HTR-8/SVneo (cell line): Measurements from ENCODE around the gene PLEKHF1.
A peak's percentile ranks its signal among the peaks of the same experiment; 100 is the strongest.
"Not testable (repeated sequence)": the region's sequence is repeated elsewhere in the genome, so short reads cannot be mapped to it uniquely, and the experiment has no call there.

Source experiments
- DNase-seq: peaks from one replicate; pipeline ENCODE4 v3.0.0; 2011; ENCODE audit warnings: low spot score, mixed read lengths; ENCODE audit not compliant: insufficient read length
- FAIRE-seq: peaks from 2 replicates; lab custom pipeline; 2011; peaks lifted over from hg19 to GRCh38; lab: Jason Lieb, UNC

Gene PLEKHF1

DNA sequence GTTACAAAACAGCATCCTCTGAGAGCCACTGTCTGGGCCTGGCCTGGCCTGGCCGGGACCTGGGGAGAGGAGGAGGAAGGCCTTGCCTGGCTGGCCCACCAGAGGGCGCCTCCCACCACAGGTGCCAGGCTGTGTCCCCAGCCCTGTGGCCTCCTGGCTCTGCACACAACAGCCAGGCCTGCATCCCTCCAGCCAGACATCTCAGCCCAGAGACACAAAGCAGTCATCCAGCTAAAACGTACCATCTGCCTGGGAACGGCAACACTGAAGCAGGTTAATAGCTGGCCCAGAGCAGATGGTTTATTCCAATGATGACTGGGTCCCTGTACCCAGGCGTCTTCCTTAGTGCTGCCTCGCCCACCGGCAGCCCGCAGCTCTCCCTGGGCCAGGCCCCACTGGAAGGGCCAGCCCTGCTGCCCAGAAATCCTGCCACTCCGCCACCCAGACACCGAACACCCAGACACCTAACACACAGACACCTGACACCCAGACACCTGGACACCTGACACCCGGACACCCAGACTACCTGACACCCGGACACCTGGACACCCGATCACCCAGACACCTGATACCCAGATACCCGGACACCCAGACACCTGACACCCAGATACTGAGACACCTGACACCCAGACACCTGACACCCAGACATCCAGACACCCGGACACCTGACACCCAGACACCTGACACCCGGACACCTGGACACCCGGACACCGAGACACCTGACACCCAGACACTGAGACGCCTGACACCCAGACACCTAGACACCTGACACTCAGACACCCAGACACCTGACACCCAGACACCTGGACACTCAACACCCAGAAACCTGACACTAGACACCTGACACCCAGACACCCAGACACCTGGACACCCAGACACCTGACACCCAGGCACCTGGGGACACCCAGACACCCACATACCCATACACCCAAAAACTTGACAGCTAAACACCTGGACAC, 29.7 kb downstream of the PLEKHF1 start:
- DNase-seq (peak; percentile 57), FAIRE-seq (peak; percentile 87)

DNA sequence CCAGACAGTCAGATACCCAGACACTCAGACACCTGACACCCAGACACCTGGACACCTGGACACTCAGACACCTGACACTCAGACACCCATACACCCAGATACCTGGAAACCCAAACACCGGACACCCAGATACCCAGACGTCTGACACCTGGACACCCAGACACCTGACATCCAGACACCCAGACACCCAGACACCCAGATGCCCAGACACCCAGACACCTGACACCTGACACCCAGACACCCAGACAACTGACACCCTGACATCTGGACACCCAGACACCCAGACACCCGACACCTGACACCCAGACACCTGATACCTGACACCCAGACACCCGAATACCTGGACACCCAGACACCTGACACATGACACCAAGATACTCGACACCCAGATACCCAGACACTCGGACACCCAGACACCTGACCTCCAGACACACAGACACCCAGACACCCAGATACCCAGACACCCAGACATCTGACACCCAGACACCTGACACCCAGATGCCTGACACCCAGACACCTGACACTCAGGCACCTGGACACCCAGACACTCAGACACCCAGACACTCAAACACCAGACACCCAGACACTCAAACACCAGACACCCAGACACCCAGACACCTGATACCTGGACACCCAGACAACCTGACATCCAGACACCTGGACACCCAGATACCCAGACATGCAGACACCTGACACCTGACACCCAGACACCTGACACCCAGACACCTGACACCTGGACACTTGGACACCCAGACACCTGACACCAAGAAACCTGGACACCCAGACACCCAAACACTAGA, 30.7 kb downstream of the PLEKHF1 start:
- DNase-seq (no peak), FAIRE-seq (no peak)

DNA sequence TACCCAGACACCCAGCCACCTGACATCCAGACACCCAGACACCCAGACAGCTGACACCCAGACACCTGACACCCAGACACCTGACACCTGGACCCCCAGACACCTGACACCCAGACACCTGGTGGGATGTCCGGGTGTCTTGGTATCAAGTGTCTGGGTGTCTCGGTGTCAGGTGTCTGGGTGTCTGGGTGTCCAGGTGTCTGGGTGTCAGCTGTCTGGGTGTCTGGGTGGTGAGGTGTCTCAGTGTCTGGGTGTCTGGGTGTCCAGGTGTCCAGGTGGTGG, 31.2 kb downstream of the PLEKHF1 start:
- FAIRE-seq = no peak
- DNase-seq = no peak

DNA sequence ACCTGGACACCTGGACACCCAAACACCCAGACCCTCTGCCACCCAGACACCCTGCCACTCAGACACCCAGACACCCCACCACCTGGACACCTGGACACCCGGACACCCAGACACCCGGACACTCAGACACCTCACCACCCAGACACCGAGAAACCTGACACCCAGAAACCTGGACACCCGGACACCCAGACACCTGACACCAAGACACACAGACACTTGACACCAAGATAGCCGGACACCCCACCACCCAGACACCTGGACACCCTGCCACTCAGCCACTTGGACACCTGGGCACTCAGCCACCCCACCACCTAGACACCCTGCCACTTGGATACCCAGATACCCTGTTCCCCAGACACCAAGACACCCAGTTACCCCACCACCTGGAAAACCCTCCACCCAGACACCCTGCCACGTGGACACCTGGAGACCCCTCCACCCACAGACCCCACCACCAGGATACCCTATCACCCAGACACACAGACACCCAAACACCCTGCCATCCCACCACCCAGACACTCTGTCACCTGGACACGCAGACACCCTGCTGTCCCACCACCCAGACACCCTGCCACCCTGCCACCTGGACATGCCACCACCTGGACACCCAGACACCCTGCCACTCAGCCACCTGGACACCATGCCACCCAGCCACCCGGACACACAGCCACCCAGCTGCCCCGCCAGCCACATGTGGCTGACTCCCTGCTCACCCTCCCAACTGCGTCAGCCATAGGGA, 32.4 kb downstream of the PLEKHF1 start:
- DNase-seq = no peak
- no peak for FAIRE-seq

DNA sequence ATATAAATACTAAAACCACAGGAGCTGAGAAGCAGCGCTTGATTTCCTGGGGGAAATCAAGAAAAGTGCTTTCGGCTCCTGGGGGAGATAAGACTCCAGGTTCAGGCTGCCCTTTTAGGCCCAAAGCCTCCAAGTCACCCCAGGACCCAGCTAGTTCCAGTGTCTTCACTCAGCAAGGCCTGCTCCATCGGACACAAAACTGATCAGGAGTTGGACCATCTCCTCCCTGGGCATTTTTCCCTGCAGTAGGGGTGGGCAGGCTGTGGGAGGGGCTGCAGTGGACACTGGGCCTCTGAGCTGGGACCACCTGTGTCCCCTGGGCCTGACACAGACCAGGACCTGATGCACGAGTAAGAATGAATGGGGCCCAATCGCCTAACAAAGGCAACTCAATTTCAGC, 34.6 kb downstream of the PLEKHF1 start:
- FAIRE-seq = no peak
- DNase-seq = no peak

DNA sequence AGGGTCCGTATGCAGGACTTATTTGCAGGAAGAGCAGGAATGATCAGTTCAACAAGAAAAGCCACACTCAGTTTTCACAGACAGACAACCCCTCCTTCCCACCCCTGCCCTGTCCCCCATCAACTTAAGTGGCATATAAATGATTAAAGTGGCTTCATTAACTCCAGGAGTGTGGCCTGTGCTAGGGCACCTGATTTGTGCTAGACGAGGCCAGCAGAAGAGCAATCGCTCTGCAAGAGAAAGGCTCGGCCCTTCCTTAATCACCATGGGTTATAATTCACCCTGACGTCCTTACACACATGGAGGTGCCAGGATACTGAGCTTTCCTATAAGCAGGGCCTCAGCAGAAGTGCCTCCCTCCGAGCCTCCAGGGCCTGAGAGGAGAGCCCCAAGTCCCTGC, 35.2 kb downstream of the PLEKHF1 start:
- no peak for FAIRE-seq
- DNase-seq = no peak

DNA sequence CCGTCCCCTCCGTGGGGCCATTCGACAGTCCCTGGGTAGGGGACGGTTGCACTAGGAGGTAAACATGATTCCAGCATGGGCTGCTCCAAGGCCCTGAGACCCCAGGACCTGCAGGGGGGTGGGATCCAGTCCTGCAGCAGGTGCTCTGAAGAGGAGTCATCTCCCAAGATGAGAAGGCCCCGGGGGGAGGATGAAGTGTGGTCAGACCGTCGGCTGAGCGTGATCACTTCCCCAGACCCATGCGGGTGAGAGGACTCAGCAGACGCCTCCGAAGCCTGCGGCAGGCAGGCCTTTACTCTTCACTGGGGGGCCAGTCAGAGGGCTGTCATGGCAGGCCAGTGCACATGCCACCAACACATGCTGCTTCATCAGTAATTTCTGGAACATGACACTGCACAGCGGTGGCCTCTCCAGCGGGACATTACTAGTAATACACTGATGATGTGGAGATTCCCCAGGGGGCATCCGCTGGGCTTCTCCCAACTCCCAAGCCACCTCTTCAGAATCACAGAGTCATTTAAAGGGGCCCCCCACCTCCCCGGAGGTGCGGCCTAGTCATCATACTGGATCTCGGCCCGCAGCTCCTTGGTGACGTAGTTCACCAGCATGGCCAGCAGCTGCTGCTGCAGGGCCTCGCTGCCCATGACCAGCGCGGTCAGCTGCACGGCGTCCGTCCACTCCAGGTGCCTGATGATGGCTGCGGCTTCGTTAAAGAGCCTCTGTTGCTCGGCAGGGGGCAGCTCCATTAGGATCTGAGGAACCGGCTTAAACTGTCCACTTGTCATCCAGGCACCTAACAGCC, 37.1 kb downstream of the PLEKHF1 start:
- DNase-seq (no peak), FAIRE-seq (no peak)

DNA sequence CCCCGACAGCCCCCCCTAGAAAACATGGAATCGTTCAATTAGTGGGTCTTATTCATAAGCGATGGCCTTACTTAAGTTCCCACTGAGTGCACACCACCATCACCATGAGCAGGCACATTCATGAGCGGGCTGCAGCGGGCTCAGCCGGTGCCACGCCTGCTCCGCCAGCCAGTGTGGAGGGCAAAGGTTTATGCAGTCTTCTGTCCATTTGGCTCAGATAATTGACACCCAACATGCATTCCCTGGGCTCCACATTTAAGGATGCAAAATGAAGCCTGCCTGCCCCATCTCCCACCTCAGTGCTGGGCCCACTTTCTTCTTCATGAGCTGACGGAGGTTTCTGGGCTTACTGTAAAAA, 37.7 kb downstream of the PLEKHF1 start:
- FAIRE-seq (no peak), DNase-seq (no peak)

DNA sequence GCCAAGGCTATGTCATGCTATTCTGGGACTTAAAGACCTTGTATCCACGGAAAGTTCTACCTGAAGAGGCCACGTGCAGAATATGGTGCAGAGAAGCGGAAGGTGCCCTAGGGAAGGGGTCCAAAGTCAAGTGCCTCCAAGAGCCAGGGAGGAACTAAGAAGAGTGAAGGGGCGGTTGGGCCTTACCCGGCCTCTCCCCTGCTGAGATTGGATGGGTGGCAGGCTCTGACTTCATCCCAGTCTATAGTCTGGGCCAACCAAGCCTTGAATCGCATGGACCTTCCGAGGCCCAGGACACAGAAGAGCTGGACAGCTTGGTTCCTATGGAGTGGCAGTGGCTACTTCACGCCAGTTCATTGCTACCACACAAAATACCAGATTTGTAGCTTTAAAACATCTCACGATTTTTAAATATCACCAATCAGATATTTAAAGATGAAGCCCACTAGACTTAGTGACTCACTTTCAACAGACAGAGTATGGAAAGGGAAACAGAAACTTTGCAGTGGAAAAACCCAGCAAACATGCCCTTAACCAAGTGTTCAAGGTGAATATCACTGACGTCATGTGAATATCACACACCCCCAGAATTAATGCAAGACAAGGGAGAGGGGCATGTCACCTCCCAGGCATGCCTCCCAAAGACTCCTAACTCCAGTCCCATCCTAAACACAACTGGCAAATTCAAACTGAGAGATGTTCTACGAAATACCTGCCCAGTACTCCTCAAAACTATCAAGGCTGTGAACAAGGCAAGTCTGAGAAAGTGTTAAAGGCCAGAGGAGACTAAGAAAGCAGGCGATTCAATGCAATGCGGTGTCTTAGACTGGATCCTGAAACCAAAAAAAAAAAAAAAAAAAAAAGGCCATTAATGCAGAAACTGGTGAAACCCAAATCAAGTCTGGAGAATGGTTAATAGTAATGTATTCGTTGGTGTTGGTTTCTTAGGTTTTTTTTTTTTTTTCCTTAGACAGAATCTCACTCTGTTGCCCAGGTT, 39.6 kb downstream of the PLEKHF1 start:
- DNase-seq (no peak), FAIRE-seq (no peak)

DNA sequence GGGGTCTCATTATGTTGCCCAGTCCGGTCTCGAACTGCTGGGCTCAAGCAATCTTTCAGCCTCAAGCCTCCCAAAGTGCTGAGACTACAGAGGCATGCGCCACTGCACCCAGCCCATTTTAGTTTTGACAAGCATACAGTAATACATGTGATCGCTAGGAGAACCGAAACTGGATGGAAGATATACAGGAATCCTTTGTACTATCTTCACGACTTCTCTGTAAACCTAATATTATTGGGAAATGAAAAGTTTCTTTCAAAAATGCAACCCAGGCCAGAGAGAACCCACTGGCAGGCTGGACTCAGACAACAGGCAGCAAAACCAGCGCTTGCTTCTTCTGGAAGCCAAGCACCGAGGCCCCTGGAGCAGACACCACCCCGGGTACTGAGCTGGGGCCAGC, 40.4 kb downstream of the PLEKHF1 start:
- DNase-seq (no peak), FAIRE-seq (no peak)

DNA sequence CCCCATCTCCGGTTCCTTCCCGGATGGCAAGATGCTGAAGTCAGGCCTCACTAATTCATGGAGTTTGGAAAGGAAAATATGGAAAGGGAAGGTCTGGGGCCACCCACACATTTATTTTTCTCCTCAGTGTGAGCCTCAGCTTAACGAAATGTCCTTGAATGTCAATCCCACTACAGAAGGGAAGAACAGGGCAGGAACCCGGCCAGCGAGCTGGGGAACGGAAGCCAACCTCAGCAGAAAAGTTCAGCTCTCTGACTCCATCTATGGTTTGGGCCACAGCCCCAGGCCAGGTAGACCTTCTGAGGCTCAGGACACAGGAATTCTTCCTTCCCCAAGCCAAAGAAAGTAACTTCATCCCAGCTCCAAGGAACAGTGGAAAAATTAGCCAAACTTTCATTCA, 41.4 kb downstream of the PLEKHF1 start:
- no peak for DNase-seq
- no peak for FAIRE-seq

DNA sequence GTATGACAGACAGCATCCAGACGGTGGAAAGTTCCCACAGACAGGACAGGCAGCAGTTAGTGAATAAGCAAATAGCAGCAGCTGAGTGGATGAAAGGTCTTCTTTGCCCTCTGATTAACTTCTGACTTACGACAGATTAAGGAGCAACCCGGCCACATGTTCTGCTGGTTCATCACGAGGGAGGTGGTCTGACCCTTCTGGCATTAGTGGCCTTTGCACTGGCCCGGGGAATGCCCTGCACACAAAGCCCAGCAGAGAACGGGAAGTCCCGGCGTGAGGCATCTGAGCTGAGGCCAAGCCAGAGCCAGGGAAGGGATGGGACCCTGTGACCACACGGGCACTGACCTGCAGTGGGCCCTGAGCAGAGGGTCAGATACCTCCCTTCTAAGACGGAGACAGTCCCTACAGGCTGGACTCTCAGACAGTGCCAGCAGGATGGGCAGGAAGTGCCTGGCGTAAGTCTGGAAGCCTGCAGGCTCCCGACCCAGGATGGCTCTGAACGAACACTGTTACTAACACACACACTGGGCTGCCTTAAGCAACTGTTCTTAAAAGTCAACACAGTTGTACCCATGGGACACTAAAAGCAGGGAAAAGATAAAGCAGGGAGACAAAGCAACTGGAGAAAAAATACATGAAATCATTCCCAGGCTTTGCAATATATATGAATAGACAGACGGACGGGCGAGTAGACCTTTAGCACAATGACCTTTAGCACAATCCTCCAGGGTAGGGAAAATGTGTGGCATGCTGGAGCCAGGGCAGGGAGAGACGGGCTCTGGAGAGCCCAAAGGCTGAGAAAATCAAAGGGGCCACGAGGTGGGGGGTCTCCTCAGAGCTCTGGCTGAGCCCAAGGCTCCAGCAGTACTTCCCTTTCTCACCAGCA, 43.5 kb downstream of the PLEKHF1 start:
- DNase-seq = no peak
- FAIRE-seq = no peak

DNA sequence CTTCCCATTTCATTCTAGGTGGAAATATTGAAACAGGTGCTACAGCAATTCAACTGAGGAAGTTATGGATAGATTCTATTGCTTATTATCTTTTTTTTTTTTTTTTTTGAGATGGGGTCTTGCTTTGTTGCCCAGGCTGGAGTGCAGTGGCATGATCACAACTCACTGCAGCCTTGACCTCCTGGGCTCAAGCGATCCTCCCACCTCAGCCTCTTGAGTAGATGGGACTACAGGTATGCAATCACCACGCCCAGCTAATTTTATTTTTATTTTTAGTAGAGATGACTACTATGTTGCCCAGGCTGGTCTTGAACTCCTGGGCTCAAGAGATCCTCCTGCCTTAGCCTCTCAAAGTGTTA, 44.2 kb downstream of the PLEKHF1 start:
- FAIRE-seq, DNase-seq: not testable (repeated sequence)

DNA sequence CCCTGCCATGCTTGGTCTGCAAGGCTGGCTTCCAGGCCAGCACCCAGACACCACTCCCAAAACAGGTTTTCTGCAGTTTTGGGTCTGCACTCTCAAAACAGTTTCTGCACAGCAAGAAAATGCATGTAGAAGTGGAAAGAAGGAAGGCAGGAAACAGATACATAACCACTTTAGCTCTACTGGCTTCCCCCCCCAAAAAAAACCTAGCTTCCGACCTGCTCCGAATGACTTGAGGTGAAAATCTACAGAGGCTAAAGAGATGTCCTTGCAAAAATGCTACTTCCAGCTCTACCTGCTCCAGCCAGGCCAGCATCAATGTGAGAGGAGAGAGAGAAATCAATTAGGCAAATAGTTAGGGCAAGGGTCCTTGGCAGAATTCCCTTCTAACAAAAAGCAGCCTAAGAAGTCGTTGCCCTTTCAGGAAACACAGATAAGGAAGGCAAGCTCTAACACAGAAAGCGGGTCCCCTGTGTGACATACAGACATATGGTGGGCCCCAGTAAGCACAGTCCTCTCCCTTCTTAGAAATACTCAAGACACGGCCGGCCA, 46.4 kb downstream of the PLEKHF1 start:
- FAIRE-seq = no peak

DNA sequence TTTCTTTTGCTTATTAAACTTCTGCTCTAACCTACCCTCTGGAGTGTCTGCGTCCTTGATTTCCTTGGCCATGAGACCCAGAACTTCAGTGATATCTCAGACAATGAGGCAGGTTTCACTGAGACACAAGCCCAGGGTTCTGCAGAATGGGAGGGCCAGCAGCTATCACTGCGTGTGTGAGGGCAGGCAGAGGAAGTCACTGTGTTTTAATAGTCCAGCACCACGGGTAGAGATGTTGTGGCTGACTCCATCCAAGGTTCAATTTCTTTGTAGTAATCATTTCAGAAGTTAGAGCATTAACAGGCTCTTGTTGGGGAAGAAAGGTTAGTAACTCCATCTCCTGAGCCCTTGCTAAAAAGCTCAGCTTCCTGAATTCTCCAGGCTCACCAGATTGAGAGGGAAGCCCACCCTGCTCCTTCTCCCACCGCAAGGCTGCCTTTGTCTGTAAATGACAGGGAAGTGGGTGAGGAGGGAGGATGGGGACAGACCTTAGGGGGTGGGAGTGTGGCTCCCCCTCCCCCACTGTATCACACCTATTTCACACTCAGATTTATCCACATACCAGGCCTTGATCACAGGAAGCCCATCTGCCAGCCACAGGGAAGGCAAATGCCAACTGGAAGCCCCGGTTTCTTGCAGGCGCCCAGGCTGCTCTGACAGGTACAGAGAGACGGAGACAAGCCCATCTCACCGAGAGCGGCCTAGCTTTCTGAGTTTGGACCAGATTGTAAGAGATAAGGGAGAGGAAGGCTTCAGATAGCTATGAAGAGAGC, 47.7 kb downstream of the PLEKHF1 start:
- no peak for FAIRE-seq
- no peak for DNase-seq

More for the DNA sequence above, 46.4 kb downstream of the PLEKHF1 start:
- no peak for DNase-seq

DNA sequence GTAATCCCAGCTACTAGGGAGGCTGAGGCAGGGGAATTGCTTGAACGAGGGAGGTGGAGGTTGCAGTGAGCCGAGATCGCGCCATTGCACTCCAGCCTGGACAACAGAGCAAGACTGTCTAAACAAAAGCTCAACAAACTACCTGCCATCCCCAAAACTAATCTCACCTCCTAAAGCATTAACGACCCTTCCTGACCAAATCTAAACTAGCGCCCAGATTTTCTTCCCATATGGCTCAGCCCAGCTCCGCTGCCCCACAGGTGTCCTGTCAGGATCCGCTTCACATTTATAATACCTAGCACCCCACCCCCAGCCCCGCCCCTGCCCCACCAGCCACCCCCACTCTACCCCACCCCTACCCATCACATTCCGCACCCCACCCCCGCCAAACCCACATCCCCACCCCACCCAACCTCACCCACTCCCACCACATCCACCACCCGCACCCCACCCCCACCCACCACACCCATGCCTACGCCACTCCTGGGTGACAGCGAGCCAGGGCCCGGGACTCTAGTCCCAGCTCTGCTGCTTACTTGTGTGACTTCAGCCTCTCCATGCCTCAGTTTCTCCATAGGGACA, 49.2 kb downstream of the PLEKHF1 start:
- DNase-seq (no peak), FAIRE-seq (no peak)
